Neural cell (in vitro differentiated cells): ENCODE measurements around the gene ALDH2. TPM values are rescaled to one million over a fixed set of nuclear protein-coding genes. Genes with fewer than 3 reads are reported as not detected.

Experiments used
- H2AFZ ChIP-seq: fragments of 200-600, 300-800 bp; sonication (generic), shearing (Covaris generic); 2 replicates; pipeline ENCODE4 v1.6.0; 2014; ENCODE audit warnings: low read depth, mild to moderate bottlenecking, antibody characterized with exemption, low read length, moderate library complexity
- H3F3A ChIP-seq: fragments of 200-600 bp; shearing (Covaris generic); 2 replicates; pipeline ENCODE4 v1.6.1; 2016; ENCODE audit warnings: mild to moderate bottlenecking, moderate library complexity, mixed read lengths, antibody characterized with exemption, low read length; ENCODE audit not compliant: insufficient read depth, poor library complexity, severe bottlenecking
- H3K27ac ChIP-seq: fragments of 200-600, 300-800 bp; sonication (generic), shearing (Covaris generic); 2 replicates; pipeline ENCODE4 v1.5.1; 2014; ENCODE audit warnings: mild to moderate bottlenecking, low read length, moderate library complexity
- H3K27me3 ChIP-seq: fragments of 300-800, 200-600 bp; sonication (generic), shearing (Covaris generic); 2 replicates; pipeline ENCODE4 v1.6.0; 2014; ENCODE audit warnings: mild to moderate bottlenecking, low read depth, low read length, moderate library complexity; ENCODE audit not compliant: insufficient read depth
- H3K36me3 ChIP-seq: fragments of 300-800, 200-600 bp; sonication (generic), shearing (Covaris generic); 2 replicates; pipeline ENCODE4 v1.5.1; 2014; ENCODE audit warnings: mild to moderate bottlenecking, antibody characterized with exemption, low read length, moderate library complexity; ENCODE audit not compliant: insufficient read depth
- H3K4me2 ChIP-seq: fragments of 300-800, 200-600 bp; sonication (generic), shearing (Covaris generic); 2 replicates; pipeline ENCODE4 v1.6.0; 2014; ENCODE audit warnings: mild to moderate bottlenecking, low read length
- H3K4me3 ChIP-seq: fragments of 300-800, 200-600 bp; sonication (generic), shearing (Covaris generic); 2 replicates; pipeline ENCODE4 v1.5.1; 2014; ENCODE audit warnings: mild to moderate bottlenecking, low read length, moderate library complexity
- H3K79me2 ChIP-seq: fragments of 200-600 bp; shearing (Covaris generic); replicated peaks from 2 replicates; pipeline ENCODE4 v1.6.0; 2014; ENCODE audit warnings: mild to moderate bottlenecking, low read length, moderate library complexity; ENCODE audit not compliant: insufficient read depth
- H3K9ac ChIP-seq: fragments of 300-800, 200-600 bp; sonication (generic), shearing (Covaris generic); 2 replicates; pipeline ENCODE4 v1.6.1; 2016; ENCODE audit warnings: mild to moderate bottlenecking, low read length, mixed read lengths
- H3K9me2 ChIP-seq: fragments of 200-600 bp; shearing (Covaris generic); 2 replicates; pipeline ENCODE4 v1.6.1; 2016; ENCODE audit warnings: mild to moderate bottlenecking, low read length, mixed read lengths; ENCODE audit not compliant: insufficient read depth
- H3K9me3 ChIP-seq: fragments of 200-600, 300-800 bp; sonication (generic), shearing (Covaris generic); 2 replicates; pipeline ENCODE4 v1.6.1; 2016; ENCODE audit warnings: mild to moderate bottlenecking, mixed run types, low read length, moderate library complexity, mixed read lengths
- H4K20me1 ChIP-seq: fragments of 200-600 bp; shearing (Covaris generic); 2 replicates; pipeline ENCODE4 v1.6.1; 2016; ENCODE audit warnings: mild to moderate bottlenecking, mixed run types; ENCODE audit not compliant: insufficient read depth
- EP300 ChIP-seq: fragments of 450-650 bp; conservative IDR thresholded peaks from 2 replicates; pipeline ENCODE4 v1.6.1; 2014; ENCODE audit warnings: antibody characterized with exemption, mild to moderate bottlenecking, moderate library complexity; ENCODE audit not compliant: poor library complexity, severe bottlenecking
- EZH2 ChIP-seq: fragments of 200-600, 300-800 bp; shearing (Covaris generic), sonication (generic); IDR thresholded peaks from 2 replicates; pipeline ENCODE4 v1.6.1; 2014; ENCODE audit warnings: antibody characterized with exemption, low read length, borderline replicate concordance, mild to moderate bottlenecking; ENCODE audit not compliant: insufficient read depth, poor library complexity, severe bottlenecking
- MXI1 ChIP-seq: fragments of 450-650 bp; conservative IDR thresholded peaks from 2 replicates; pipeline ENCODE4 v1.6.1; 2014; ENCODE audit warnings: antibody characterized with exemption, mild to moderate bottlenecking; ENCODE audit not compliant: poor library complexity, severe bottlenecking
- POLR2AphosphoS5 ChIP-seq: IDR thresholded peaks from 2 replicates; pipeline ENCODE4 v1.6.1; 2012
- RAD21 ChIP-seq: fragments of 450-650 bp; conservative IDR thresholded peaks from 2 replicates; pipeline ENCODE4 v1.6.1; 2014; ENCODE audit warnings: antibody characterized with exemption, mild to moderate bottlenecking, moderate library complexity
- SMC3 ChIP-seq: fragments of 450-650 bp; conservative IDR thresholded peaks from 2 replicates; pipeline ENCODE4 v1.6.1; 2014; ENCODE audit warnings: antibody characterized with exemption, mild to moderate bottlenecking, moderate library complexity; ENCODE audit not compliant: poor library complexity
- TAF1 ChIP-seq: IDR thresholded peaks from 2 replicates; pipeline ENCODE4 v1.6.1; 2012; ENCODE audit warnings: low read depth
- polyA plus RNA-seq: library from polyadenylated mRNA; depleted of rRNA; stranded (reverse); fragments of >200 nt; gene quantifications from 2 replicates; pipeline ENCODE4 v1.2.3, GENCODE V29; 2014
- TF ChIP-seq, protein P1 (sequence below): fragments of 450-650 bp; IDR thresholded peaks from 2 replicates; pipeline ENCODE4 v1.5.1; 2014; ENCODE audit warnings: antibody characterized with exemption, mild to moderate bottlenecking, moderate library complexity; ENCODE audit not compliant: poor library complexity, severe bottlenecking
- TF ChIP-seq, protein P2 (sequence below): IDR thresholded peaks from 2 replicates; pipeline ENCODE4 v1.6.1; 2012; ENCODE audit warnings: borderline replicate concordance

The ALDH2 gene
- polyA plus RNA-seq, 1 donor from 2014 or later: 64.3 TPM

DNA sequence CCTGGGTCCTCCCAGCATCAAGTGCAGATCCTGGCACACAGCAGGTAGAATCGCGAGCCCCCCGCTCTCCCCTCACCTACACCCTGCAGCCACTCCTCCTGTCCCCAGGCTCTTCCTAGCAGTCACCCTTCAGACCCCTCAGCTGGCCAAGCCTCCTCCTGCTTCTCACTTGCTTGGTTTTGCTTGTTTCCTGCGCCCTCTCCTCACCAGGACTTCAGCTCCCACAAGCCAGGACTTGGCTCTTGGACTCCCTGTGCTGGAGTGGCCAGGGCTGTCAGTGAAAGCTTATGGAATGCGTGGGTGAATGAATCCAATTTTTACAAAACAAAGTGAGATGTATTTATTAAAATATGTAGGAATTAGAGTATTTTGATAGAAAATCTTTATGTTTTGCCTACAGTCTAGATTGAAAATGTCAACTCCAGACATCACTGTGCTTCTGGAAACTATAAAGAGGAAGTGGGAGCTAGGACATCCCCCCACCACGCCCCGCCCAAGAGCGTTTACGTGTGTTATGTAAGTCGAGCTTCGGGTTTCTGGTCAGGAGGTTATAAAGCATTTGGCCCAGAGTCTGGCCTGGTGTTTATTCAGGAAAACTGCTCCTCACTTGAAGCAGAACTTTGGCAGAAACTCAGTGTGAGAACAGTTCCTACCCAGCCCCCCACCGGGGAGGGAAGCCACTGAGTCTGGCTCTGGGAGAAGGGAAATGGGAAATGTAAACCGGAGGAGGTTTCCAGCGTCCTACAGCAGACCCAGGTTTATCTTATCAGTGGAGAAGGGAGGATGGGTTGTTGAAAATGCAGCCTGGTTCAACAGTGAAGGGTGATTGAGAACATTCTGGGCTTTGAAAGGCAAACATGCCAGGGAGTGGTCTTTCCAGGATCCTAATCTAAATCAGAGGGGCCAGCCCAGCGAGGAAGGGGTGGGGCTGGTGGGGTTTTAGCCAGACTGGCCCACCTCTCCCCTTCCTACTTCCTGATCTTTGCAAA, 8.8 kb downstream of the ALDH2 start:
- no peak overlapping the region for H3K4me3 ChIP-seq
- TF ChIP-seq RAD21: no peak
- TF ChIP-seq SMC3: no peak
- TF ChIP-seq, protein P1, sequence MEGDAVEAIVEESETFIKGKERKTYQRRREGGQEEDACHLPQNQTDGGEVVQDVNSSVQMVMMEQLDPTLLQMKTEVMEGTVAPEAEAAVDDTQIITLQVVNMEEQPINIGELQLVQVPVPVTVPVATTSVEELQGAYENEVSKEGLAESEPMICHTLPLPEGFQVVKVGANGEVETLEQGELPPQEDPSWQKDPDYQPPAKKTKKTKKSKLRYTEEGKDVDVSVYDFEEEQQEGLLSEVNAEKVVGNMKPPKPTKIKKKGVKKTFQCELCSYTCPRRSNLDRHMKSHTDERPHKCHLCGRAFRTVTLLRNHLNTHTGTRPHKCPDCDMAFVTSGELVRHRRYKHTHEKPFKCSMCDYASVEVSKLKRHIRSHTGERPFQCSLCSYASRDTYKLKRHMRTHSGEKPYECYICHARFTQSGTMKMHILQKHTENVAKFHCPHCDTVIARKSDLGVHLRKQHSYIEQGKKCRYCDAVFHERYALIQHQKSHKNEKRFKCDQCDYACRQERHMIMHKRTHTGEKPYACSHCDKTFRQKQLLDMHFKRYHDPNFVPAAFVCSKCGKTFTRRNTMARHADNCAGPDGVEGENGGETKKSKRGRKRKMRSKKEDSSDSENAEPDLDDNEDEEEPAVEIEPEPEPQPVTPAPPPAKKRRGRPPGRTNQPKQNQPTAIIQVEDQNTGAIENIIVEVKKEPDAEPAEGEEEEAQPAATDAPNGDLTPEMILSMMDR: no peak
- TF ChIP-seq POLR2AphosphoS5: no peak
- no peak for TF ChIP-seq TAF1
- no peak for TF ChIP-seq EP300
- TF ChIP-seq, protein P2, sequence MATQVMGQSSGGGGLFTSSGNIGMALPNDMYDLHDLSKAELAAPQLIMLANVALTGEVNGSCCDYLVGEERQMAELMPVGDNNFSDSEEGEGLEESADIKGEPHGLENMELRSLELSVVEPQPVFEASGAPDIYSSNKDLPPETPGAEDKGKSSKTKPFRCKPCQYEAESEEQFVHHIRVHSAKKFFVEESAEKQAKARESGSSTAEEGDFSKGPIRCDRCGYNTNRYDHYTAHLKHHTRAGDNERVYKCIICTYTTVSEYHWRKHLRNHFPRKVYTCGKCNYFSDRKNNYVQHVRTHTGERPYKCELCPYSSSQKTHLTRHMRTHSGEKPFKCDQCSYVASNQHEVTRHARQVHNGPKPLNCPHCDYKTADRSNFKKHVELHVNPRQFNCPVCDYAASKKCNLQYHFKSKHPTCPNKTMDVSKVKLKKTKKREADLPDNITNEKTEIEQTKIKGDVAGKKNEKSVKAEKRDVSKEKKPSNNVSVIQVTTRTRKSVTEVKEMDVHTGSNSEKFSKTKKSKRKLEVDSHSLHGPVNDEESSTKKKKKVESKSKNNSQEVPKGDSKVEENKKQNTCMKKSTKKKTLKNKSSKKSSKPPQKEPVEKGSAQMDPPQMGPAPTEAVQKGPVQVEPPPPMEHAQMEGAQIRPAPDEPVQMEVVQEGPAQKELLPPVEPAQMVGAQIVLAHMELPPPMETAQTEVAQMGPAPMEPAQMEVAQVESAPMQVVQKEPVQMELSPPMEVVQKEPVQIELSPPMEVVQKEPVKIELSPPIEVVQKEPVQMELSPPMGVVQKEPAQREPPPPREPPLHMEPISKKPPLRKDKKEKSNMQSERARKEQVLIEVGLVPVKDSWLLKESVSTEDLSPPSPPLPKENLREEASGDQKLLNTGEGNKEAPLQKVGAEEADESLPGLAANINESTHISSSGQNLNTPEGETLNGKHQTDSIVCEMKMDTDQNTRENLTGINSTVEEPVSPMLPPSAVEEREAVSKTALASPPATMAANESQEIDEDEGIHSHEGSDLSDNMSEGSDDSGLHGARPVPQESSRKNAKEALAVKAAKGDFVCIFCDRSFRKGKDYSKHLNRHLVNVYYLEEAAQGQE: no peak
- no peak for TF ChIP-seq MXI1
- TF ChIP-seq EZH2: no peak
- H3K27me3 ChIP-seq: no peaks in the 10 kb centered on the region
- H3K9me3 ChIP-seq: no peaks in the 10 kb centered on the region
- H3K9ac ChIP-seq: no peak overlapping the region
- H3K79me2 ChIP-seq: no peaks in the 10 kb centered on the region
- H3K9me2 ChIP-seq: no peaks in the 10 kb centered on the region
- no peaks in the 10 kb centered on the region for H3F3A ChIP-seq
- H2AFZ ChIP-seq: no peak overlapping the region
- H4K20me1 ChIP-seq: no peaks in the 10 kb centered on the region
- H3K4me2 ChIP-seq: no peak overlapping the region
- H3K27ac ChIP-seq: no peak overlapping the region
- no peaks in the 10 kb centered on the region for H3K36me3 ChIP-seq

DNA sequence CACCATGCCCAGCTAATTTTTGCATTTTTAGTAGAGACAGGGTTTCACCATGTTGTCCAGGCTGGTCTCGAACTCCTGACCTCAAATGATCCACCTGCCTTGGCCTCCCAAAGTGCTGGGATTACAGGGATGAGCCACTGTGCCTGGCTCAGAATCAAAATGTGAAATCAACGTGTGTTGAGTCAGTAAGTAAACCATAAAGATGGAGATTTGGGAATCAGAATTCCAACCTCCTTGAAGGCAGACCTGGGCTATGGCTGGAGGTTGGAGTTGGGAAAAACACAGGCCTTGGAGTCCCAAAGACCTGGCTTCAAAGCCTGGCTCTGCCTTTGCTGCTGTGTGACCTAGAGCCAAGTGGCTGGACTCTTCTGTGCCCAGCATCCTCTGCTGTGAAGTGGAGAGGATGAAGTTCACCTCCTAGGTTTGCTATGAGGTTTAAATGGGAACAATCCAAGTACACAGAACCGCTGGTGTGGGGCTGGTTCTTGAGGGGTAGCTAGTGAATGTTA, 10.2 kb downstream of the ALDH2 start:
- Histone ChIP-seq H3K9me2 (no peaks in the 10 kb centered on the region), H3K36me3 (no peaks in the 10 kb centered on the region), H3K9me3 (no peaks in the 10 kb centered on the region), H3F3A (no peaks in the 10 kb centered on the region), H3K27me3 (no peaks in the 10 kb centered on the region), H3K79me2 (no peaks in the 10 kb centered on the region), H3K9ac (no peak overlapping the region), H4K20me1 (no peaks in the 10 kb centered on the region), H3K27ac (no peak overlapping the region), H2AFZ (no peak overlapping the region), H3K4me3 (no peak overlapping the region), H3K4me2 (no peak overlapping the region)
- TF ChIP-seq MXI1 (no peak), SMC3 (no peak), TAF1 (no peak), EZH2 (no peak), RAD21 (no peak), POLR2AphosphoS5 (no peak), EP300 (no peak)
- TF ChIP-seq, protein P2: no peak
- TF ChIP-seq, protein P1: no peak
